ENCODE data around the gene BCL7B.
"Not testable (repeated sequence)": the region's sequence is repeated elsewhere in the genome, so short reads cannot be mapped to it uniquely, and the experiment has no call there.

The BCL7B gene

DNA sequence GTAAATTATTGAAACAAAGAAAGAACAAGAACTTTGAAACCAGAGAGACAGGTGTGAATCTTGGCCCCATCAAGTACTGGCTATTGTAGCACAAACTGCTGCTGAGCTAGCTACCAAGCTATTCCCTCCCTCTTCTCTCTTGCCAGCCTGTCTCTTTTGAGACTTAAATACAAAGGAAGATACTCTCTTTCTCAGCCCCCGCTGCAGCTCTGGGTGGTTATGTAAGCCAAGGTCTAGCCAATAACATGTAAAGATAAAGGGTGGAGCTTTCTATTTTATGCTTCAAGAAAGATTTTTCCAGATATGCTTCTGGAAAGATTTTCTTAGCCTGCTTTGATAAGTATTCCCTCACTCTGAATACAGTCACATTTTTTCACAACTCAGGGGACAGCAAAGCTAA, 52.6 kb downstream of the BCL7B start:
- Histone ChIP-seq H3K9ac (ENCODE audit: low read length) (no peak overlapping the region), H3K9me3 (ENCODE audit: control insufficient read depth, low read length) (no peaks in the 10 kb centered on the region), H3K36me3 (ENCODE audit: control insufficient read depth, insufficient read depth, low read length) (no peaks in the 10 kb centered on the region), H3K4me1 (ENCODE audit: control insufficient read depth, insufficient read depth, low read length) (no peaks in the 10 kb centered on the region), H3K4me3 (ENCODE audit: low read length) (no peak overlapping the region), H3K27me3 (ENCODE audit: control insufficient read depth, insufficient read depth, low read length) (no peaks in the 10 kb centered on the region)

DNA sequence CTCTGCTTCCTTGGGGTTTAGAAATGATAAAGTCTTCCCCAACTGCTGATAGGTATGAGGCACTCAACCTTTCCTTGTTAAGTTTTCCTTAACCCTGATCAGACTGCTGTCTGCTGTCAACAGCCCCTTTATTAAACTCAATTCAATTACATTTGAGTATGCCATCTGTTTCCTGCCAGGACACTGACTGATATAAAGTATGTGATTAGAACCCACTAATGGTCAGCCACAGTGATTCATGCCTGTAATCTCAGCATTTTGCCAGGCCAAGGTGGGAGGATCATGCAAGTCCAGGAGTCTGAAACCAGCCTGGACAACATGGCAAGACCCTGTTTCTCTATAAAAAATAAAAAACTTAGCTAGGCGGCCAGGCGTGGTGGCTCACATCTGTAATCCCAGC, 53.5 kb downstream of the BCL7B start:
- no peaks in the 10 kb centered on the region for H3K27me3 ChIP-seq (ENCODE audit: control insufficient read depth, insufficient read depth, low read length)
- H3K4me3 ChIP-seq (ENCODE audit: low read length), result no peak overlapping the region
- H3K4me1 ChIP-seq (ENCODE audit: control insufficient read depth, insufficient read depth, low read length), result no peaks in the 10 kb centered on the region
- no peaks in the 10 kb centered on the region for H3K9me3 ChIP-seq (ENCODE audit: control insufficient read depth, low read length)
- H3K9ac ChIP-seq (ENCODE audit: low read length), result no peak overlapping the region
- H3K36me3 ChIP-seq (ENCODE audit: control insufficient read depth, insufficient read depth, low read length), result no peaks in the 10 kb centered on the region

DNA sequence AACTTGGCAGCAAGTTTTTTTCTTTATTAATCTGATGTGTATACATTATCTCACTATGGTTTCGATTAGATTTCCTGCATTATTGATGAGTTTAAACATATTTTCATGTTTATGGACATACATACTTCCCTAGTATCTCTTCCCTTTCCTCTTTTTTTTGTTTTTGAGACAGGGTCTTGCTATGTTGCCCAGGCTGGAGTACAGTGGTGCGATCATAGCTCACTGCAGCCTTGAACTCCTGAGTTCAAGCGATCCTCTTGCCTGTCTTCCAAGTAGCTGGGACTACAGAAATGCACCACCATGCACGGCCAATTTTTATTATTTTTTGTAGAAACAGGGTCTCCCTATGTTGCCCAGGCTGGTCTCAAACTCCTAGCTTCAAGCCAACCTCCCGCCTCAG, 54.3 kb downstream of the BCL7B start:
- H3K36me3 ChIP-seq (ENCODE audit: control insufficient read depth, insufficient read depth, low read length), result no peaks in the 10 kb centered on the region
- H3K27me3 ChIP-seq (ENCODE audit: control insufficient read depth, insufficient read depth, low read length), result no peaks in the 10 kb centered on the region
- H3K4me3 ChIP-seq (ENCODE audit: low read length), result no peak overlapping the region
- no peaks in the 10 kb centered on the region for H3K9me3 ChIP-seq (ENCODE audit: control insufficient read depth, low read length)
- no peak overlapping the region for H3K9ac ChIP-seq (ENCODE audit: low read length)
- no peaks in the 10 kb centered on the region for H3K4me1 ChIP-seq (ENCODE audit: control insufficient read depth, insufficient read depth, low read length)

DNA sequence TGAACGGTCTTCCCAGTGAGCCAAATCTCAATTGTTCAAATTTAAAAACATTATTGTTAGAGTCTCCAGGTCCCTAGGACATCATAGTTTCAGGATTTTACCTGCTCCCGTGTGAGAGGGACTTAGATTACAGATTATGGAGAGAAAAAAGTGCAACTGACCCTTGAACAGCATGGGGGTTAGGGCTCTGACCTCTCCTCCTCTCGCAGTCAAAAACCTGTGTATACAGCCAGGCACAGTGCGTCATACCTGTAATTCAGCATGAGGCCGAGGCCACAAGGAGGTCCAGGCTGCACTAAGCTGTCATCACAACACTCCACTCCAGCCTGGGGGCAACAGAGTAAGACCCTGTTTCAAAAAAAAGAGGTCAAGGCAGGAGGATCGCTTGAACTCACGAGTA, 60.9 kb downstream of the BCL7B start:
- no peaks in the 10 kb centered on the region for H3K27me3 ChIP-seq (ENCODE audit: control insufficient read depth, insufficient read depth, low read length)

DNA sequence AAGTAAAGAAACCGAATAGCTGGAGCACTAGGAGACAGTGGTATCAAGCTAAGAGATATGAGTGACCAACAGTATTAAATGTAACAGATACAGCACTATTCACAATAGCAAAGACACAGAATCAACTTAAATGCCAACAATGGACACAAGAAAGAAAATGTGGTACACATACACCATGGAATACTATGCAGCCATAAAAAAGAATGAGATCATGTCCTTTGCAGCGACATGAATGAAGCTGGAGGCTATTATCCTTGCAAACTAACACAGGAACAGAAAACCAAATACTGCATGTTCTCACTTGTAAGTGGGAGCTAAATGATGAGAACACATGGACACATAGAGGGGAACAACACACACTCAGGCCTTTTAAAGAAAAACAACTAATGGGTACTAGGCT, 62.0 kb downstream of the BCL7B start:
- H3K4me3 ChIP-seq (ENCODE audit: low read length); H3K9ac ChIP-seq (ENCODE audit: low read length); H3K36me3 ChIP-seq (ENCODE audit: control insufficient read depth, insufficient read depth, low read length): not testable (repeated sequence)

More for the DNA sequence above, 60.9 kb downstream of the BCL7B start:
- Histone ChIP-seq H3K9me3 (ENCODE audit: control insufficient read depth, low read length) (no peaks in the 10 kb centered on the region), H3K4me1 (ENCODE audit: control insufficient read depth, insufficient read depth, low read length) (no peaks in the 10 kb centered on the region), H3K4me3 (ENCODE audit: low read length) (no peak overlapping the region), H3K9ac (ENCODE audit: low read length) (no peak overlapping the region), H3K36me3 (ENCODE audit: control insufficient read depth, insufficient read depth, low read length) (peaks cover 5% of the 10 kb centered on the region)

GRCh38 chr7:73489976-73490375, 67.5 kb downstream of the BCL7B start:
- Histone ChIP-seq H3K4me1 (ENCODE audit: control insufficient read depth, insufficient read depth, low read length) (no peaks in the 10 kb centered on the region), H3K27me3 (ENCODE audit: control insufficient read depth, insufficient read depth, low read length) (no peaks in the 10 kb centered on the region), H3K4me3 (ENCODE audit: low read length) (no peak overlapping the region), H3K36me3 (ENCODE audit: control insufficient read depth, insufficient read depth, low read length) (peaks cover 5% of the 10 kb centered on the region), H3K9ac (ENCODE audit: low read length) (no peak overlapping the region), H3K9me3 (ENCODE audit: control insufficient read depth, low read length) (no peaks in the 10 kb centered on the region)

More for the DNA sequence above, 62.0 kb downstream of the BCL7B start:
- H3K4me1 ChIP-seq (ENCODE audit: control insufficient read depth, insufficient read depth, low read length); H3K27me3 ChIP-seq (ENCODE audit: control insufficient read depth, insufficient read depth, low read length); H3K9me3 ChIP-seq (ENCODE audit: control insufficient read depth, low read length): not testable (repeated sequence)

- H3K4me1 ChIP-seq (ENCODE audit: control insufficient read depth, insufficient read depth, low read length), result no peaks in the 10 kb centered on the region
- H3K9me3 ChIP-seq (ENCODE audit: control insufficient read depth, low read length), result no peaks in the 10 kb centered on the region
- H3K27me3 ChIP-seq (ENCODE audit: control insufficient read depth, insufficient read depth, low read length), result no peaks in the 10 kb centered on the region
- no peak overlapping the region for H3K9ac ChIP-seq (ENCODE audit: low read length)
- peaks cover under 1% of the 10 kb centered on the region for H3K36me3 ChIP-seq (ENCODE audit: control insufficient read depth, insufficient read depth, low read length)
- H3K4me3 ChIP-seq (ENCODE audit: low read length), result no peak overlapping the region
Observed at GRCh38 chr7:73487486-73487885, 70.0 kb downstream of the BCL7B start.

All from mucosa of stomach (tissue), 1 donor.